Vagina (tissue), 2 donors: Measurements from ENCODE around the gene RAB7B.

Source experiments
- POLR2A ChIP-seq, 2 donors: fragments of 450-650 bp; IDR thresholded peaks; one replicate each; pipeline ENCODE4 v1.6.1; 2017; ENCODE audit warnings: antibody characterized with exemption in 2 of 2, mild to moderate bottlenecking in 2 of 2, moderate library complexity in 2 of 2
- POLR2AphosphoS5 ChIP-seq, 2 donors: sonication (generic); formaldehyde crosslinking; IDR thresholded peaks; one replicate each; pipeline ENCODE4 v1.9.0; 2017; ENCODE audit warnings: antibody characterized with exemption in 2 of 2, mild to moderate bottlenecking in 2 of 2, low read depth in 1 of 2; ENCODE audit not compliant: insufficient read depth in 1 of 2
- TF ChIP-seq, protein P1 (sequence below), 3 experiments: fragments of 450-650 bp in 2 of 3; fragments of 200-600 bp in 1 of 3; sonication (generic) in 1 of 3; IDR thresholded peaks; one replicate each; pipeline ENCODE4 v1.5.1; 2017 to 2019; ENCODE audit warnings: antibody characterized with exemption in 3 of 3, mild to moderate bottlenecking in 2 of 3, moderate library complexity in 2 of 3

GRCh38 chr1:205939690-205940330 lies 63.4 kb downstream of the RAB7B start:
- no peak for TF ChIP-seq POLR2A (IDR thresholded peaks at IDR 0.05)
- TF ChIP-seq, protein P1, sequence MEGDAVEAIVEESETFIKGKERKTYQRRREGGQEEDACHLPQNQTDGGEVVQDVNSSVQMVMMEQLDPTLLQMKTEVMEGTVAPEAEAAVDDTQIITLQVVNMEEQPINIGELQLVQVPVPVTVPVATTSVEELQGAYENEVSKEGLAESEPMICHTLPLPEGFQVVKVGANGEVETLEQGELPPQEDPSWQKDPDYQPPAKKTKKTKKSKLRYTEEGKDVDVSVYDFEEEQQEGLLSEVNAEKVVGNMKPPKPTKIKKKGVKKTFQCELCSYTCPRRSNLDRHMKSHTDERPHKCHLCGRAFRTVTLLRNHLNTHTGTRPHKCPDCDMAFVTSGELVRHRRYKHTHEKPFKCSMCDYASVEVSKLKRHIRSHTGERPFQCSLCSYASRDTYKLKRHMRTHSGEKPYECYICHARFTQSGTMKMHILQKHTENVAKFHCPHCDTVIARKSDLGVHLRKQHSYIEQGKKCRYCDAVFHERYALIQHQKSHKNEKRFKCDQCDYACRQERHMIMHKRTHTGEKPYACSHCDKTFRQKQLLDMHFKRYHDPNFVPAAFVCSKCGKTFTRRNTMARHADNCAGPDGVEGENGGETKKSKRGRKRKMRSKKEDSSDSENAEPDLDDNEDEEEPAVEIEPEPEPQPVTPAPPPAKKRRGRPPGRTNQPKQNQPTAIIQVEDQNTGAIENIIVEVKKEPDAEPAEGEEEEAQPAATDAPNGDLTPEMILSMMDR (IDR thresholded peaks at IDR 0.05) = no peak
- no peak for TF ChIP-seq POLR2AphosphoS5 (IDR thresholded peaks at IDR 0.05; ENCODE audit: insufficient read depth in 1 of 2, low read depth in 1 of 2)
